IMR-90 (cell line): ENCODE measurements around the gene IL1RAPL1. TPM values are rescaled to one million over a fixed set of nuclear protein-coding genes. Genes with fewer than 3 reads are reported as not detected.

Experiments
- ATAC-seq: fragments of 200-7000 bp; cut with Tn5 transposase; 2 replicates; pipeline ENCODE4 v1.9.1; 2020; ENCODE audit warnings: low read depth, mild to moderate bottlenecking, moderate library complexity
- BruUV-seq: library from RNA; stranded (reverse); fragments of 400-500 nt; replicated peaks from 2 replicates; lab custom pipeline; 2021; lab: Mats Ljungman, UMichigan
- CTCF ChIA-PET: fragments of 300-600 bp; formaldehyde crosslinking; extraction: SDS; loops from one replicate; lab custom pipeline; 2021; ENCODE audit warnings: antibody characterized with exemption; lab: Yijun Ruan, JAX
- POLR2A ChIA-PET: fragments of 300-600 bp; sonication (Branson Sonifier 250); formaldehyde crosslinking; loops from one replicate; lab custom pipeline; 2022; ENCODE audit warnings: antibody characterized with exemption; ENCODE audit not compliant: unreplicated experiment; lab: Charles Lee
- DNase-seq: peaks from one replicate; pipeline ENCODE4 v3.0.0; 2013
- H2AFZ ChIP-seq: replicated peaks from 2 replicates; pipeline ENCODE3; 2013; ENCODE audit warnings: low read length, mild to moderate bottlenecking; ENCODE audit not compliant: poor library complexity
- H2AK5ac ChIP-seq: 2 replicates; pipeline ENCODE4 v1.6.1; 2013; ENCODE audit warnings: low read depth, low read length, inconsistent platforms
- H2AK9ac ChIP-seq: replicated peaks from 2 replicates; pipeline ENCODE3; 2013; ENCODE audit warnings: mild to moderate bottlenecking, low read depth, low read length, moderate library complexity; ENCODE audit not compliant: poor library complexity
- H2BK120ac ChIP-seq: 2 replicates; pipeline ENCODE4 v1.6.1; 2013; ENCODE audit warnings: low read depth, low read length, inconsistent platforms
- H2BK15ac ChIP-seq: 3 replicates; pipeline ENCODE4 v1.6.1; 2013; ENCODE audit warnings: low read depth, low read length, inconsistent platforms
- H2BK20ac ChIP-seq: 2 replicates; pipeline ENCODE4 v1.6.1; 2013; ENCODE audit warnings: low read depth, mild to moderate bottlenecking, inconsistent platforms, low read length, moderate library complexity
- H2BK5ac ChIP-seq: 2 replicates; pipeline ENCODE4 v1.6.1; 2013; ENCODE audit warnings: mild to moderate bottlenecking, low read depth, low read length, inconsistent platforms; ENCODE audit not compliant: poor library complexity, severe bottlenecking
- H3K14ac ChIP-seq: replicated peaks from 2 replicates; pipeline ENCODE4 v1.6.1; 2013; ENCODE audit warnings: low read depth, low read length, inconsistent platforms
- H3K18ac ChIP-seq: 2 replicates; pipeline ENCODE4 v1.6.1; 2013; ENCODE audit warnings: low read depth, low read length, control low read depth
- H3K23ac ChIP-seq: 2 replicates; pipeline ENCODE4 v1.6.1; 2013; ENCODE audit warnings: low read depth, low read length, inconsistent platforms
- H3K27ac ChIP-seq: 2 replicates; pipeline ENCODE4 v1.5.1; 2013; ENCODE audit warnings: mild to moderate bottlenecking, control low read depth, low read length; ENCODE audit not compliant: insufficient read depth
- H3K27me3 ChIP-seq: 2 replicates; pipeline ENCODE4 v1.6.1; 2013; ENCODE audit warnings: low read length; ENCODE audit not compliant: control insufficient read depth, insufficient read depth
- H3K36me3 ChIP-seq: 2 replicates; pipeline ENCODE4 v1.6.1; 2013; ENCODE audit warnings: low read length, mixed read lengths; ENCODE audit not compliant: control insufficient read depth, insufficient read depth
- H3K4ac ChIP-seq: 2 replicates; pipeline ENCODE4 v1.6.1; 2013; ENCODE audit warnings: low read depth, low read length, inconsistent platforms
- H3K4me1 ChIP-seq: 2 replicates; pipeline ENCODE4 v1.6.1; 2013; ENCODE audit warnings: low read length, mixed read lengths; ENCODE audit not compliant: control insufficient read depth, insufficient read depth
- H3K4me2 ChIP-seq: 2 replicates; pipeline ENCODE4 v1.6.1; 2013; ENCODE audit warnings: low read depth, mild to moderate bottlenecking, control low read depth, low read length, moderate library complexity
- H3K4me3 ChIP-seq: 2 replicates; pipeline ENCODE4 v1.5.1; 2013; ENCODE audit warnings: low read depth, mild to moderate bottlenecking, control low read depth, low read length, moderate library complexity; ENCODE audit not compliant: insufficient read depth
- H3K56ac ChIP-seq: 2 replicates; pipeline ENCODE4 v1.6.1; 2013; ENCODE audit warnings: low read length, inconsistent platforms; ENCODE audit not compliant: insufficient read depth; ENCODE audit errors: extremely low read depth
- H3K79me1 ChIP-seq, 2 experiments: 2 replicates each; pipeline ENCODE4 v1.6.1; 2013; ENCODE audit warnings: low read length in 2 of 2, inconsistent platforms in 1 of 2, low read depth in 1 of 2
- H3K9ac ChIP-seq: 2 replicates; pipeline ENCODE4 v1.6.1; 2013; ENCODE audit warnings: low read depth, low read length, control low read depth
- H3K9me1 ChIP-seq: 2 replicates; pipeline ENCODE4 v1.6.1; 2013; ENCODE audit warnings: low read length, inconsistent platforms; ENCODE audit not compliant: insufficient read depth
- H3K9me3 ChIP-seq: 2 replicates; pipeline ENCODE4 v1.6.1; 2013; ENCODE audit warnings: low read length; ENCODE audit not compliant: control insufficient read depth, insufficient read depth
- H4K20me1 ChIP-seq: 2 replicates; pipeline ENCODE4 v1.6.1; 2013; ENCODE audit warnings: low read length, inconsistent platforms; ENCODE audit not compliant: insufficient read depth
- H4K5ac ChIP-seq: 2 replicates; pipeline ENCODE4 v1.6.1; 2013; ENCODE audit warnings: mild to moderate bottlenecking, low read depth, low read length, control low read depth
- H4K8ac ChIP-seq, 2 experiments: 2 replicates each; pipeline ENCODE4 v1.6.1; 2013; ENCODE audit warnings: low read depth in 2 of 2, low read length in 2 of 2, control low read depth in 1 of 2, inconsistent platforms in 1 of 2
- H4K91ac ChIP-seq: 2 replicates; pipeline ENCODE4 v1.6.1; 2013; ENCODE audit warnings: low read depth, low read length, inconsistent platforms; ENCODE audit not compliant: insufficient read depth
- POLR2A ChIP-seq: IDR thresholded peaks from 2 replicates; pipeline ENCODE4 v1.6.1; 2012; ENCODE audit warnings: mild to moderate bottlenecking, low read depth, low read length
- RAD21 ChIP-seq: IDR thresholded peaks from 2 replicates; pipeline ENCODE4 v1.6.1; 2012; ENCODE audit warnings: low read length, improper control_type of control experiment
- RCOR1 ChIP-seq: IDR thresholded peaks from 2 replicates; pipeline ENCODE4 v1.6.1; 2012; ENCODE audit warnings: mild to moderate bottlenecking, low read length, improper control_type of control experiment; ENCODE audit not compliant: insufficient replicate concordance
- WGBS, 2 experiments: methylation state at CpG; one replicate each; pipeline versions ENCODE4 v1.1.5 to v1.1.7; 2013; ENCODE audit warnings: missing lambda C conversion rate in 2 of 2; ENCODE audit not compliant: insufficient read length in 1 of 2; ENCODE audit errors: extremely low coverage in 2 of 2; 5-methylcytosine and 5-hydroxymethylcytosine counted together
- dilution Hi-C: fragments of 300-500 bp; cut with HindIII; formaldehyde crosslinking; loops from one replicate; pipeline ENCODE4 v1.14.3; 2018; ENCODE audit warnings: low sequenced_read_pairs; ENCODE audit not compliant: unreplicated experiment
- in situ Hi-C: fragments of 300-500 bp; cut with MboI; formaldehyde crosslinking; loops from 3 replicates; pipeline ENCODE4 v1.14.3; 2019; ENCODE audit warnings: low sequenced_read_pairs, inconsistent platforms, mixed read lengths
- intact Hi-C: fragments of 100-400 bp; cut with micrococcal nuclease; formaldehyde crosslinking; loops from 2 replicates; pipeline ENCODE4 v1.10.0; 2022
- polyA plus RNA-seq, 3 experiments: library from polyadenylated mRNA; depleted of rRNA; stranded (reverse); fragments of >200 nt; gene quantifications; 2 replicates each; pipeline ENCODE4 v1.2.3, GENCODE V29; 2012; ENCODE audit warnings: low replicate concordance in 1 of 3
- total RNA-seq: library from RNA; depleted of rRNA; stranded (reverse); fragments of >200 nt; gene quantifications from 2 replicates; pipeline ENCODE4 v1.2.3, GENCODE V29; 2012

IL1RAPL1 gene
- total and polyA plus RNA-seq, 2 of the 4 experiments (the other 2 are of a cell fraction), result 1.5 to 9.0 TPM

- no TSS peak for BruUV-seq
- no peak for TF ChIP-seq POLR2A
- no peak for TF ChIP-seq RAD21
- no peak for TF ChIP-seq RCOR1
- H2AK5ac ChIP-seq, result no peak overlapping the region
- H2AK9ac ChIP-seq, result no peak overlapping the region
- no peak overlapping the region for H3K9ac ChIP-seq
- POLR2A ChIA-PET, result no interaction called here
- H3K27me3 ChIP-seq, result no peaks in the 10 kb centered on the region
- H3K27ac ChIP-seq, result no peak overlapping the region
- no peak overlapping the region for H3K56ac ChIP-seq
- H2BK15ac ChIP-seq, result no peak overlapping the region
- H3K4me1 ChIP-seq, result no peaks in the 10 kb centered on the region
- no peak overlapping the region for H2BK120ac ChIP-seq
- no peak overlapping the region for H3K14ac ChIP-seq
- WGBS, 2 experiments, result no CpG with 5 or more reads among the region's 3 CpGs
- no peak overlapping the region for H4K5ac ChIP-seq
- H3K36me3 ChIP-seq, result no peaks in the 10 kb centered on the region
- intact Hi-C loops (no loop called here), in situ Hi-C loops (no loop called here), dilution Hi-C loops (no loop called here)
- ATAC-seq (no peak), DNase-seq (no peak)
- no peak overlapping the region for H4K91ac ChIP-seq
- no peak overlapping the region for H3K23ac ChIP-seq
- H4K20me1 ChIP-seq, result no peaks in the 10 kb centered on the region
- no peak overlapping the region for H3K18ac ChIP-seq
- H3K9me3 ChIP-seq, result no peaks in the 10 kb centered on the region
- CTCF ChIA-PET, result no interaction called here
- no peak overlapping the region for H3K4ac ChIP-seq
- H3K79me1 ChIP-seq, result no peaks in the 10 kb centered on the region
- H2BK20ac ChIP-seq, result no peak overlapping the region
- H2BK5ac ChIP-seq, result no peak overlapping the region
- H3K4me3 ChIP-seq, result no peak overlapping the region
- no peak overlapping the region for H4K8ac ChIP-seq
- no peak overlapping the region for H3K4me2 ChIP-seq
- no peaks in the 10 kb centered on the region for H3K9me1 ChIP-seq
- no peak overlapping the region for H2AFZ ChIP-seq
Measured at GRCh38 chrX:29315931-29316330, 728.7 kb downstream of the IL1RAPL1 start.
